Lower lobe of right lung (tissue), 2 donors: Measurements from ENCODE around the gene LPP. TPM values are rescaled to one million over a fixed set of nuclear protein-coding genes. Genes with fewer than 3 reads are reported as not detected.
"Not testable (repeated sequence)": the region's sequence is repeated elsewhere in the genome, so short reads cannot be mapped to it uniquely, and the experiment has no call there.

Source experiments
- ATAC-seq, 2 donors: fragments of 200-7000 bp; cut with Tn5 transposase; one replicate each; pipeline ENCODE4 v1.9.1; 2020 to 2022; ENCODE audit warnings: mild to moderate bottlenecking in 2 of 2, moderate library complexity in 2 of 2
- DNase-seq: peaks from one replicate; pipeline ENCODE4 v3.0.0-alpha.2; 2020
- H3K27ac ChIP-seq: fragments of 200-600 bp; one replicate; pipeline ENCODE4 v1.8.0; 2022
- H3K27me3 ChIP-seq: fragments of 200-600 bp; one replicate; pipeline ENCODE4 v1.8.0; 2022; ENCODE audit warnings: low read depth
- H3K36me3 ChIP-seq: fragments of 200-600 bp; one replicate; pipeline ENCODE4 v1.8.0; 2022; ENCODE audit warnings: mild to moderate bottlenecking
- H3K4me1 ChIP-seq: fragments of 200-600 bp; one replicate; pipeline ENCODE4 v1.8.0; 2022
- H3K4me3 ChIP-seq: fragments of 200-600 bp; one replicate; pipeline ENCODE4 v1.8.0; 2022; ENCODE audit warnings: mild to moderate bottlenecking
- H3K9me3 ChIP-seq: fragments of 200-600 bp; one replicate; pipeline ENCODE4 v1.8.0; 2022
- CTCF ChIP-seq: fragments of 200-600 bp; IDR thresholded peaks from one replicate; pipeline ENCODE4 v1.8.0; 2022; ENCODE audit warnings: antibody characterized with exemption, mild to moderate bottlenecking
- intact Hi-C: fragments of 100-400 bp; cut with DNase I; formaldehyde crosslinking; loops from one replicate; pipeline ENCODE4 v1.11.0; 2022
- total RNA-seq: library from RNA; stranded (reverse); fragmentation: NEBNext Ultra II Directional; extraction: Animal tissue kit (Norgen Biotek cat#: 25700); gene quantifications from one replicate; pipeline ENCODE4 v1.2.1, GENCODE V29; 2021
- donor health status: DM: no; HTN: yes; CAD: no; lungs with severe emphysema.

LPP gene
- total RNA-seq, 1 donor from 2014 or later, result 180 TPM

DNA sequence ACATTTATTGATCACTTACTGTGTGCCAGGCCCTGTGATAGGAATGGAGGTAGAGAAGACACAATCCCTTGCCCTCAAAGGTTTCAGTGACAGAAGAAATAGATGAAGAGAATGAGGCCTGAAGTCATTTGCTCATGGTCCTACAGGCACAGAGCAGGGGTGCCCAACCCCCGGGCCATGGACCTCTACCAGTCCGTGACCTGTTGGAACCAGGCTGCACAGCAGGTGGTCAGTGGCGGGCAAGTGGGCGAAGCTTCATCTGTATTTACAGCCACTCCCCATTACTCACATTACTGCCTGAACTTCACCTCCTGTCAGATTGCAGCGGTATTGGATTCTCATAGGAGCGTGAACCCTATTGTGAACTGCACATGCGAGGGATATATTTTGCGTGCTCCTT lies 480.3 kb downstream of the LPP start:
- ATAC-seq (no peak), DNase-seq (no peak)
- TF ChIP-seq CTCF, result no peak
- Histone ChIP-seq H3K4me3 (no peak overlapping the region), H3K9me3 (no peaks in the 10 kb centered on the region), H3K4me1 (peaks cover 12% of the 10 kb centered on the region), H3K27ac (no peak overlapping the region), H3K36me3 (no peaks in the 10 kb centered on the region), H3K27me3 (no peaks in the 10 kb centered on the region)
- intact Hi-C loops, result no loop called here

GRCh38 chr3:188635258-188636042 lies 481.5 kb downstream of the LPP start:
- H3K27ac ChIP-seq, result no peak overlapping the region
- no peak overlapping the region for H3K4me3 ChIP-seq
- intact Hi-C loops, result no loop called here
- H3K4me1 ChIP-seq, result peaks cover 12% of the 10 kb centered on the region
- no peaks in the 10 kb centered on the region for H3K27me3 ChIP-seq
- DNase-seq (no peak), ATAC-seq (peak in 1 of 2 donors; percentile 16)
- no peak for TF ChIP-seq CTCF
- H3K9me3 ChIP-seq, result no peaks in the 10 kb centered on the region
- H3K36me3 ChIP-seq, result no peaks in the 10 kb centered on the region

DNA sequence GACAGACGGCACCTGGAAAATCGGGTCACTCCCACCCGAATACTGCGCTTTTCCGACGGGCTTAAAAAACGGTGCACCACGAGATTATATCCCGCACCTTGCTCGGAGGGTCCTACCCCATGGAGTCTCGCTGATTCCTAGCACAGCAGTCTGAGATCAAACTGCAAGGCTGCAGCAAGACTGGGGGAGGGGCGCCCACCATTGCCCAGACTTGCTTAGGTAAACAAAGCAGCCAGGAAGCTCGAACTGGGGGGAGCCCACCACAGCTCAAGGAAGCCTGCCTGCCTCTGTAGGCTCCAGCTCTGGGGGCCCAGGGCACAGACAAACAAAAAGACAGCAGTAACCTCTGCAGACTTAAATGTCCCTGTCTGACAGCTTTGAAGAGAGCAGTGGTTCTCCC lies 482.3 kb downstream of the LPP start:
- H3K36me3 ChIP-seq, ATAC-seq, H3K4me3 ChIP-seq, H3K27me3 ChIP-seq, intact Hi-C loops, H3K9me3 ChIP-seq, DNase-seq, H3K27ac ChIP-seq: not testable (repeated sequence)
- peaks cover 19% of the 10 kb centered on the region for H3K4me1 ChIP-seq

GRCh38 chr3:188641076-188641475 lies 487.1 kb downstream of the LPP start:
- intact Hi-C loops, result no loop called here
- ATAC-seq (no peak), DNase-seq (no peak)
- H3K9me3 ChIP-seq, result no peaks in the 10 kb centered on the region
- TF ChIP-seq CTCF, result no peak
- H3K36me3 ChIP-seq, result no peaks in the 10 kb centered on the region
- H3K4me3 ChIP-seq, result no peak overlapping the region
- no peak overlapping the region for H3K27ac ChIP-seq
- no peaks in the 10 kb centered on the region for H3K27me3 ChIP-seq
- peaks cover 7% of the 10 kb centered on the region for H3K4me1 ChIP-seq

DNA sequence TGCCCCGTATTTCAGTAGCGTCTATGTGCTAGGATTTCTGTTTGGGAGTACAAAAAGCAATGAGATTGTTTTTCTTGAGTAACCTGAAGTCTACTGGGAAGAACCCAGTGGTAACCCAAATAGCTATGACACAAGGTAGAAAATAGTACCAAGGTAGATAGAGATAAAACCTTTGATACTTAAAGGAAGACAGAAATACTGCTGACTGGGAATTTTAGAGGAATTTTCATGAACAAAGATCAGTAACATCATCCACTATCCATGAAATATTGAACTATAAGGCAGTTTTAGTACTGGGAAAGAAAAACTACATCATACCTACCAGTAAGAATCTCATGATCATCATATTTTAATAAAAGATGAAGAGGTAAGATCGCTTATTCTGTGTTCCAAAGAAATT lies 489.8 kb downstream of the LPP start:
- H3K9me3 ChIP-seq, result no peaks in the 10 kb centered on the region
- DNase-seq (no peak), ATAC-seq (no peak)
- H3K36me3 ChIP-seq, result no peaks in the 10 kb centered on the region
- TF ChIP-seq CTCF, result no peak
- H3K4me3 ChIP-seq, result no peak overlapping the region
- no peaks in the 10 kb centered on the region for H3K27me3 ChIP-seq
- intact Hi-C loops, result no loop called here
- H3K27ac ChIP-seq, result no peak overlapping the region
- H3K4me1 ChIP-seq, result peaks cover 13% of the 10 kb centered on the region

DNA sequence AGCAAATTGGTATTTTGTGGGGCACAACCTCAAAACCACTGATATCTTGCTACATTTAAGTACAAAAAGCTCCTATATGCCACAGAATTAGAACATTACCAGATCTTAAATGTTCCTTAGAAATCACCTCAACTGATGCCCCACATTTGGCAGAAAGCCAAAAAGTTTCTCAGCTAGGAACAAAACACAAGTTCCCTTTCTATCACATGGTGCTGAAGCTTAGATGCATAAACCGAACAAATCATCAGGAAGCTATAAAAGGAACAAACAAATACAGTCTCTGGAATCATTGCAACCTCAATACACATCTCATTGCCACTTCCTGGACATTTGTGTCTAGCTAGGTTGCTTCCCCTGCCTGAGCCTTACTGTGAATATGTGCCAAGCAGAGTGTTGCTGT lies 492.6 kb downstream of the LPP start:
- Histone ChIP-seq H3K27ac (no peak overlapping the region), H3K27me3 (no peaks in the 10 kb centered on the region), H3K4me1 (peaks cover 6% of the 10 kb centered on the region), H3K36me3 (no peaks in the 10 kb centered on the region), H3K4me3 (no peak overlapping the region), H3K9me3 (no peaks in the 10 kb centered on the region)
- DNase-seq (no peak), ATAC-seq (peak; percentile 46 to 56)
- intact Hi-C loops, result no loop called here
- no peak for TF ChIP-seq CTCF
